ENCODE measurements around the gene RPL19.

RPL19 gene

GRCh38 chr17:39252788-39253460 is 52.8 kb downstream of the RPL19 start:
- DNase-seq: no peak

Data from retina (tissue), 1 donor.